22Rv1 (cell line): ENCODE measurements around the gene HEPACAM2.

Experiments used
- H3K27ac ChIP-seq: fragments of 450-650 bp; 2 replicates; pipeline ENCODE4 v1.5.1; 2017
- ZFX ChIP-seq: fragments of 450-650 bp; IDR thresholded peaks from 2 replicates; pipeline ENCODE4 v1.6.1; 2017; ENCODE audit warnings: antibody characterized with exemption, borderline replicate concordance
- TF ChIP-seq, protein P1 (sequence below): fragments of 450-650 bp; IDR thresholded peaks from 2 replicates; pipeline ENCODE4 v1.5.1; 2017; ENCODE audit warnings: mild to moderate bottlenecking

HEPACAM2 gene

DNA sequence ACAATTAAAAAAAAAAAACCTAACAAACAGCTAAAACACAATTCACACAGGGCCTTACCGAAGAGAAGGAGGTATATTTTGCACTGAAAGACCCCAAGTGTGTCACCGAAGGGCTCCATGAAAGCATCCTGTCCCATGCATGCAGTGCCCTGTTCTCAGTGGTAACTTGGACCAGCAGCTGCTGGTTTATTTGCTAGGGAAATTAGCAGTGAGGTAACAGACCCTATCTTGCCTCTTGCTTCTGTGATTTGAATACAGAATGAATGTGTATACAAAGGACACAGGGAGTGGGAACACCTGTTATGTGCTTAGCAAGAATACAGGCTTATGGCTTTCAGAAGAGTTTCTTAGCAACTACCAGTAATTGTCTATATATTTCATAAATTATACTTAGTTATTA is at the start of gene HEPACAM2:
Gene HEPACAM2 (minus strand): TSS at position 160 of the 400 bp plus-strand sequence.
- H3K27ac ChIP-seq: no peak within 1 kb of the TSS
- no peak for TF ChIP-seq ZFX
- TF ChIP-seq, protein P1, sequence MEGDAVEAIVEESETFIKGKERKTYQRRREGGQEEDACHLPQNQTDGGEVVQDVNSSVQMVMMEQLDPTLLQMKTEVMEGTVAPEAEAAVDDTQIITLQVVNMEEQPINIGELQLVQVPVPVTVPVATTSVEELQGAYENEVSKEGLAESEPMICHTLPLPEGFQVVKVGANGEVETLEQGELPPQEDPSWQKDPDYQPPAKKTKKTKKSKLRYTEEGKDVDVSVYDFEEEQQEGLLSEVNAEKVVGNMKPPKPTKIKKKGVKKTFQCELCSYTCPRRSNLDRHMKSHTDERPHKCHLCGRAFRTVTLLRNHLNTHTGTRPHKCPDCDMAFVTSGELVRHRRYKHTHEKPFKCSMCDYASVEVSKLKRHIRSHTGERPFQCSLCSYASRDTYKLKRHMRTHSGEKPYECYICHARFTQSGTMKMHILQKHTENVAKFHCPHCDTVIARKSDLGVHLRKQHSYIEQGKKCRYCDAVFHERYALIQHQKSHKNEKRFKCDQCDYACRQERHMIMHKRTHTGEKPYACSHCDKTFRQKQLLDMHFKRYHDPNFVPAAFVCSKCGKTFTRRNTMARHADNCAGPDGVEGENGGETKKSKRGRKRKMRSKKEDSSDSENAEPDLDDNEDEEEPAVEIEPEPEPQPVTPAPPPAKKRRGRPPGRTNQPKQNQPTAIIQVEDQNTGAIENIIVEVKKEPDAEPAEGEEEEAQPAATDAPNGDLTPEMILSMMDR: no peak

DNA sequence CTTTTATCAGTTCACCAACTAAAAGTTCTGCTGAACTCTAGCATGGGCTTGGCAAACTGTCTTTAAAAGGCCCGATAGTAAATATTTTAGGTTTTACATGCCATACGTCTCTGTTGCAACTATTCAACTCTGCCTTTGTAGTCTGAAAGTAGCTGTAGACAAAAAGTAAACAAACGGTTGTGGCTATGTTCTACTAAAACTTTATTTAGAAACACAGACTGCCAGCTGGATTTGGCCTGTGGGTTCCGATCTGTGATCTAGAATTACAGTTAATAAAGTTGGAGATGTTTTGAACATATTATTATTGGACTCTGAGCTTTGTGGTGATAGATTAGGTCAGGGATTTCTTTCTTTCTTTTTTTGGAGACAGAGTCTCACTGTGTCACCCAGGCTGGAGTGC is 39.0 kb upstream of the HEPACAM2 start:
- H3K27ac ChIP-seq: no peak overlapping the region
- no peak for TF ChIP-seq ZFX
- TF ChIP-seq, protein P1: no peak

DNA sequence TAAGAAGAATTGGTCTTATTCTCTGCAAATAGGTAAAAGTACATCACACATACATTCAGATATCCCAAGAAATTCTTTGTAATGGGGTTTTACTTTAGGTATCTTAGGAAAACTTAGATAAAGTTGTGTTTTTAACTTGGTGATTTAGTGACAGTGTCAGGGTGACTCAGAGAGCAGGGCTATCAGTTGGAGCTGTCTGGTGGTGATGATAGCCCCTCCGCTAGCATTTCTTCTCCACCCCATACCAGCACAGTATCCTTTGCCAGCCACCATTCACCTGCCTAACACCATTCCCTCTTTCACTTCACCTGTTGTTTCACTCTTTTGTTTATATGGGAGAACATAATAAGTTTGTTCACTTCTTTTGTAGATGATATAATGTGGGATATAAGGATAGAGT is 36.3 kb upstream of the HEPACAM2 start:
- no peak overlapping the region for H3K27ac ChIP-seq
- TF ChIP-seq, protein P1: no peak
- TF ChIP-seq ZFX: no peak

DNA sequence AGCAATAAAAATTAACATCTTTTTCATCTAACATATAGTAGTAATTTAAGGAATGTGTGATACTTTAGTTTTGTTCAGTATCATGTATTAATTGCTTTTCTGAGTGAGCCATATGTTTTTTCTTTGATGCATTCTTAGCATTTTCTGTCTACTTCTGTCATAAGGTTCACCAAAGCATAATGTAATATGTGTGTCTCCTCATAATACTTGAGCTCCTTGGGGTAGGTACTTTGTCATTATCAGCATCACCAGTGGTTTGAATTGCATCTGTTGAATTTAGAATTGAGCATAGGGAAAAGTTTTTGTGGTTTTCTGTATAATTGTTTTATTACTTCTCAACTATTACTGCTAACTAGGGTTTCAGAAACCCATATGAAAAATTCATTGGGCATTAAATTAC is 32.4 kb upstream of the HEPACAM2 start:
- no peak overlapping the region for H3K27ac ChIP-seq
- no peak for TF ChIP-seq ZFX
- TF ChIP-seq, protein P1: no peak

DNA sequence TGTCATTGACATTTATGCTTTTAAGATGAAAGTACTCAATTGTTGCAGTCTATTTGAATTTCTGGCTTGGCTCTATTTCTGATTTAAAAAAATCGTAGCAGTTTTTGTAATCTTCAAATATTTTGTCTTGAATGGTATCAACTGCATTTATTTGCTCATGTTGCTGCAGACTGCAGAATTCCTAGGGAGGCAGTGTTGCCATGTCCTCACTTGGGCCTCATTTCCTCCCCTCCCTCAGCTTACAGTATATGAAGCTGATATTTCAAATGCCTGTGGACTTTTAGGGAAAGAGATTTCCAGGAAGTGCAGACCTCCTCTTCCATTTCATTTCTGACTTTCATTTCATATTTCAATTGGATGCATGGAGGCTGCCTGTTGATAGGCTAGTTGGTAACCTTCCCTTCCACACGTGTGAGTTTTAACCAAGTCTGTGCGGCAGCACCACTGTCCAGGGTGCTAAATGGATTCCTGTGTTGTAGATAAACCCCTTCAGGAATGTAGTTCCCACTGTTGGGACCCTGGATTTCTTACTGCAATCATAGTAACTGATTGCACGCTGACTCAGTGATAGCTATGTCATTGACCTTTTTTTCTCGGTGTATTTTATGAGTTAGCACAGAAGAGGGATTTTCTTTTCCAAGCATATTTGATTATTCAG is 23.4 kb upstream of the HEPACAM2 start:
- H3K27ac ChIP-seq: no peak overlapping the region
- no peak for TF ChIP-seq ZFX
- TF ChIP-seq, protein P1: no peak

DNA sequence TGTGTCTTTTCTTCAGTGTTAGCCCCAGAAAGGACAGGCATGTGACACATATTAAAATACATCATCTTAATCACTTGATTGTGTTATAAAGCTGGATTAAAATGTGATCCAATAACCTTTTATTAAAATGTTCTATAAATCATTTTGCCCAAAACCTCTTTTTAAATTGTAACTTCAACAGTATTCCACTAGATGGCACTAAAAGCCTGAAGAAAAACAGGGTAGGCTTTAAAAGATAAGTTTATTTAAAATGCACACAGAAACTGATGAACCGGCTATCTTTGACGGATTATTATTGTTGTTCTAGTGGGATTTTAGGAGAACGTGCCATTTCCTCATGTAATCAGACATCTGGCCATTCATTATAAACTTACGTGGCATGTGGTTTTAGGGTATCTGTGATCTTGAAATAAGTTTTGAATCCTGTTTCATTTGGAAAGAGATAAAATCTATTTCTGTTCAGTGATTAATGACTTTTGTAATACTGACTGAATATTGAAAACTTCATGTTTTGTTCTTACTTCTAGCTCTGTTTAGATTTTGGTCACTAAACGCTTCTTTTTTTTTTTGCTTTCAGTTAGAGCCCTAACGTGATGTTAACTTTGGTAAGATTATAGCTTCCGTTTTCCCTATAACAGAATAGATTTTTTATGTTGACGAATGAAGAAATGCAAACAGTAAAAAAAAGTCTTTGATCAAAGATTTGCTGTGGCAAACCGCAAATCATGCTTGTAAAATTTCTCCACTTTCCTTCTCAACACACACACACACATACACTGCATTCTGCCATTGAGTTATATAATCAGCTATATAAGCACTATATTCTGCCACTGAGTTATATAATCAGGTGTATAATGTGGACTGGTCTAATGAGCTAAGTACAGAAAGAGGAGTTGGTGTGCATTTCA is 19.5 kb upstream of the HEPACAM2 start:
- TF ChIP-seq ZFX: no peak
- TF ChIP-seq, protein P1: peak; percentile 82
- no peak overlapping the region for H3K27ac ChIP-seq

DNA sequence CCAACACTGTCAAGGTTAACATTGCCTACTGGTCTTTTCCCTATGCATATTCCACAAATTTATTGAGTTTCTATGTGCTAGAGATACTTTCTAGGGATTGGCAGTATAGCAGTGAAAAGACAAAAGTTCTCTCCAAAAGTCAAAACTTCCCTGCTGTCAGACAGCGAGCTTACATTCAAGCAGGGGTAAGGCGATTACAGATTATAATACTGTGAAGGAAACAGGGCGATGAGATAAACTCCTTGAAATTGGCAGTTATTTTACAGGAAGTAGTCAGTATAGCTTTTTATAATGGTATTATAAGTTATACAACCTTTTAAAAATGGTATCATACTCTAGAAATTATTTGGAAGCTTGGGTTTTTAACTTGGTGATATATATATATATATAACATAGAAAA is 15.8 kb upstream of the HEPACAM2 start:
- no peak overlapping the region for H3K27ac ChIP-seq
- no peak for TF ChIP-seq ZFX
- TF ChIP-seq, protein P1: no peak
